Type B pancreatic cell (in vitro differentiated cells): ENCODE data around the gene OLFML2A. TPM values are rescaled to one million over a fixed set of nuclear protein-coding genes. Genes with fewer than 3 reads are reported as not detected.

Source experiments
- DNase-seq: peaks from one replicate; pipeline ENCODE4 v3.0.0; 2021; ENCODE audit warnings: mixed read lengths; ENCODE audit not compliant: unreplicated experiment; ENCODE audit errors: extremely low spot score
- H3K27ac Mint-ChIP-seq: 2 replicates; pipeline ENCODE4 v1.8.0; 2021; ENCODE audit warnings: mild to moderate bottlenecking, mixed read lengths
- H3K27me3 Mint-ChIP-seq: 2 replicates; pipeline ENCODE4 v1.8.0; 2021; ENCODE audit warnings: mixed read lengths
- H3K36me3 Mint-ChIP-seq: 2 replicates; pipeline ENCODE4 v1.8.0; 2021; ENCODE audit warnings: mixed read lengths
- H3K4me1 Mint-ChIP-seq: one replicate; pipeline ENCODE4 v1.8.0; 2021; ENCODE audit warnings: mixed read lengths; ENCODE audit not compliant: unreplicated experiment
- H3K4me3 Mint-ChIP-seq: 2 replicates; pipeline ENCODE4 v1.8.0; 2021; ENCODE audit warnings: mild to moderate bottlenecking, mixed read lengths
- H3K9me3 Mint-ChIP-seq: 2 replicates; pipeline ENCODE4 v1.8.0; 2021; ENCODE audit warnings: mixed read lengths
- total RNA-seq: library from RNA; stranded (reverse); gene quantifications from 2 replicates; pipeline ENCODE4 v1.2.1, GENCODE V29; 2021; ENCODE audit warnings: low replicate concordance
- TF ChIP-seq, protein P1 (sequence below): fragments of 200-600 bp; sonication (generic); conservative IDR thresholded peaks from 2 replicates; pipeline ENCODE4 v1.5.0; 2021; ENCODE audit warnings: antibody characterized with exemption, mild to moderate bottlenecking

Gene OLFML2A
- total RNA-seq, 1 donor from 2014 or later = 6.3 TPM

DNA sequence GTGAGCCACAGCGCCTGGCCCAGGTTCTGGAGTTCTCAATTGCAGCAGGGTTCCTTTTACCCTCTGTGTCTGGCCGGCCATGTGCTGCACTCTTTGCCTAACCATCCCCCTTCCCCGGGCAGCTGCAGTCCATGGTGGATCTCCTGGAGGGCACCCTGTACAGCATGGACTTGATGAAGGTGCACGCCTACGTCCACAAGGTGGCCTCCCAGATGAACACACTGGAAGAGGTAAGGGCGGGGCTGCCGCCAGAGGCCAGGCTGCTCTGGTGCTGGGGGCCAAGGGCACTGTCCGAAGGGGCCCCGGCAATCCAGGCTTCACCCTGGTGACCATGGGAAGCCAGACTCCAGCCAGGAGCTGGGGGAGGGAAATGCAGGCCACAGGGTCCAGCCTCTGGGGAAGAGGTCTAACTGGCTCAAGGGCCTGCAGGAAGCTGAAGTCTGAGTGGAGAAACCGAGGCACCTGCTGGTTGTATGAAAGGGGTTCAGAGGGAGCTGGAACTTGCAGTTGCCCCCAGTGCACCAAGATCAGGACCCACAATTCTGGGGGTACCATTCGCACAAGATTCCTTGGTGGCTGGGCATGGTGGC lies 18.1 kb downstream of the OLFML2A start:
- H3K9me3 Mint-ChIP-seq = no peaks in the 10 kb centered on the region
- no peaks in the 10 kb centered on the region for H3K27me3 Mint-ChIP-seq
- no peak for DNase-seq
- H3K36me3 Mint-ChIP-seq = no peaks in the 10 kb centered on the region
- peaks cover 9% of the 10 kb centered on the region for H3K4me1 Mint-ChIP-seq
- TF ChIP-seq, protein P1, sequence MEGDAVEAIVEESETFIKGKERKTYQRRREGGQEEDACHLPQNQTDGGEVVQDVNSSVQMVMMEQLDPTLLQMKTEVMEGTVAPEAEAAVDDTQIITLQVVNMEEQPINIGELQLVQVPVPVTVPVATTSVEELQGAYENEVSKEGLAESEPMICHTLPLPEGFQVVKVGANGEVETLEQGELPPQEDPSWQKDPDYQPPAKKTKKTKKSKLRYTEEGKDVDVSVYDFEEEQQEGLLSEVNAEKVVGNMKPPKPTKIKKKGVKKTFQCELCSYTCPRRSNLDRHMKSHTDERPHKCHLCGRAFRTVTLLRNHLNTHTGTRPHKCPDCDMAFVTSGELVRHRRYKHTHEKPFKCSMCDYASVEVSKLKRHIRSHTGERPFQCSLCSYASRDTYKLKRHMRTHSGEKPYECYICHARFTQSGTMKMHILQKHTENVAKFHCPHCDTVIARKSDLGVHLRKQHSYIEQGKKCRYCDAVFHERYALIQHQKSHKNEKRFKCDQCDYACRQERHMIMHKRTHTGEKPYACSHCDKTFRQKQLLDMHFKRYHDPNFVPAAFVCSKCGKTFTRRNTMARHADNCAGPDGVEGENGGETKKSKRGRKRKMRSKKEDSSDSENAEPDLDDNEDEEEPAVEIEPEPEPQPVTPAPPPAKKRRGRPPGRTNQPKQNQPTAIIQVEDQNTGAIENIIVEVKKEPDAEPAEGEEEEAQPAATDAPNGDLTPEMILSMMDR = no peak
- no peak overlapping the region for H3K27ac Mint-ChIP-seq
- H3K4me3 Mint-ChIP-seq = no peak overlapping the region

DNA sequence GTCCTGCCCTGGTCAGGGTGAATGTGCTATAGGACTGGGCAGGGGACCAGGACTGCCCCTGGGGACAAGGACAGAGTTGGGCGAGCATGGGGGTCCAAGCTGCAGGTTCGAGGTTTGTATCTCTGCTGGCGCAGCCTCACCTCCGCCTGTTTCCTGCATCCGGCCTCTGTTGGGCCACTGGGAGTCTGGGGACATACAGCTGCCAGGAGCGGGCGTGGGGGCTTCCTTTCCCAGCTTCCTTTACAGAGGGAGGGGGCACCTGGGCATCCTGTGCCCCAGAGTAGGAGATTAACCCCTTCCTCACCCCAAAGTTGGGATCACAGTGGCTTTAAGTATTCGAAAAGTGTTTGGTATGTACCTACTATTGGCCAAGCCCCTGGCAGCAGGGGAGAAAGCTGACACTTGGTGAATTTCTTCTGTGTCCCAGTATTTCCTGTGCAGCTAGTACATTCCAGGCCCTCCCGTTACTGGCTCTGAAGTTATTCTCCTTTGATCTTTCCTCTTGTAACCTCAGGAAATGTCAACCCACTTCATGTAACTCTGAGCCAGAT lies 19.0 kb downstream of the OLFML2A start:
- H3K27ac Mint-ChIP-seq = no peak overlapping the region
- H3K27me3 Mint-ChIP-seq = no peaks in the 10 kb centered on the region
- H3K9me3 Mint-ChIP-seq = no peaks in the 10 kb centered on the region

DNA sequence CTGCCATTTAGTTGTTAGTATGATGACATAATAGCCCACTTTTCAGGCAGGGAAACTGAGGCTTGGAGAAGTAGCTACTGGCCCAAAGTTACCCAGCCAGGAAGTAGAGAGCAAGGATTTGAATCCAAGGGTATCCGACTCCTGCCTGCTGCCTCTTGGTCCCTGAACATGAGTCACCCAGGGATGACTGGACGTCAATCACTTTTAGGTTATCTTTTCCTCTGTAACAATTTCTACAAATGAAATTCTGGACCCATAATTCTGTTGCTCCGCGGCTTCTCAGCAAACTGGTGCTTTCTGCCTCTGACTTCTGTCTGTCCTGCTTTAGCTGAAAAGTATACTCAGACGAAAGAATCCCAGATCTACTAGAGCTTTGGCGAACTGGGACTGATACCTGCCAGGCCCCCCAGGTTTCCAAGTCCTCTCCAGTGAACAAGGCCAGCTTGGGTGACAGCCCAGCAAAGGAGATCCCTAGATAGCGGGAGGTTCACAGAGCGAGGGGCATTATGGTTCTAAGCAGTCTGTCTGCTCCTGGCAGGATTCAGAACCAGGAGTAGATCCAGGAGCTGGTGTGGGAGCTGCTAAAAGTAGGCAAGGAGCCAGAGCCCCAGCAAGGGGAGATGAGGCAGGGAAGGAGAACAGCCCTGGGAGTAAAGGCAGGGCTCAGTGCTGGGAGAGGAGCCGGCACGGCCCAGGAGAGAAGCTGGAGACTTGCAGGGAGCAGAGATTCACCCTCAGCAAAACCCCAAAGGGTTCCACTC lies 20.6 kb downstream of the OLFML2A start:
- Mint-ChIP-seq H3K4me1 (peaks cover 9% of the 10 kb centered on the region), H3K4me3 (no peak overlapping the region), H3K36me3 (no peaks in the 10 kb centered on the region), H3K27ac (no peak overlapping the region), H3K27me3 (no peaks in the 10 kb centered on the region), H3K9me3 (no peaks in the 10 kb centered on the region)
- DNase-seq = no peak
- TF ChIP-seq, protein P1 = no peak

More for the DNA sequence above, 19.0 kb downstream of the OLFML2A start:
- TF ChIP-seq, protein P1 = no peak
- H3K4me1 Mint-ChIP-seq = peaks cover 9% of the 10 kb centered on the region
- H3K4me3 Mint-ChIP-seq = no peak overlapping the region
- H3K36me3 Mint-ChIP-seq = no peaks in the 10 kb centered on the region
- DNase-seq = no peak

DNA sequence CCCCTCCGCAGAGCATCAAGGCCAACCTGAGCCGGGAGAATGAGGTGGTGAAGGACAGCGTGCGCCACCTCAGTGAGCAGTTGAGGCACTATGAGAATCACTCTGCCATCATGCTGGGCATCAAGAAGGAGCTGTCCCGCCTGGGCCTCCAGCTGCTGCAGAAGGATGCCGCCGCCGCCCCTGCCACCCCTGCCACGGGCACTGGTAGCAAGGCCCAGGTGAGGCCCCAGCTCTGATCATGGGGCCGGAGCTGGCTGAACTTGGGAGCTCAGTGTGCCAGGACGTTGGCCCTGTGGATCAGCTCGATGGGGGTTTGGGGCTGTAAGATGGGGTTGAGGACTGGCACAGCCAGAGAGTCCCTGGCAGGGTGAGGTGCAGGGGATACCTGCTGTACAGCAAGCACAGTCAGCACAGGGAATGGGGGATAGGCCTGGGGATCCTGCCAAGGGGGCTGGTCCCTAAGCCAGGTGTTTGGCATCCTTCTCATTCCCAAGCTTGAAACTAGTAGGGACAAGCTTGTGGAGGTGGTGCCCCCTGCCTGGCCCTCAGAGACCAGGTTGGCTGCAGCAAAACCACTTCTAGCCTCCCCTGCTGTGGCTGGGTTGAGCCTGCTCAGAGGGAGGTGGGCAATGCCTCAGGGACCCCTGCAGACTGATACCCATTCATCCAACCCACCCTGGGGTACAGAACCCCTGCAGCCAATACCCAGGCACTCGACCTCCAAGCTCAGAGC lies 22.5 kb downstream of the OLFML2A start:
- H3K27me3 Mint-ChIP-seq = no peaks in the 10 kb centered on the region

More for the DNA sequence above, 22.5 kb downstream of the OLFML2A start:
- TF ChIP-seq, protein P1 = no peak
- H3K36me3 Mint-ChIP-seq = no peaks in the 10 kb centered on the region
- no peak overlapping the region for H3K4me3 Mint-ChIP-seq
- no peaks in the 10 kb centered on the region for H3K9me3 Mint-ChIP-seq
- no peak overlapping the region for H3K27ac Mint-ChIP-seq
- H3K4me1 Mint-ChIP-seq = peaks cover 5% of the 10 kb centered on the region
- no peak for DNase-seq
